Measurements from ENCODE around the gene AMPH.
"Not testable (repeated sequence)": the region's sequence is repeated elsewhere in the genome, so short reads cannot be mapped to it uniquely, and the experiment has no call there.

AMPH gene

GRCh38 chr7:38385682-38386081 lies 245.5 kb downstream of the AMPH start:
- DNase-seq: no peak

DNA sequence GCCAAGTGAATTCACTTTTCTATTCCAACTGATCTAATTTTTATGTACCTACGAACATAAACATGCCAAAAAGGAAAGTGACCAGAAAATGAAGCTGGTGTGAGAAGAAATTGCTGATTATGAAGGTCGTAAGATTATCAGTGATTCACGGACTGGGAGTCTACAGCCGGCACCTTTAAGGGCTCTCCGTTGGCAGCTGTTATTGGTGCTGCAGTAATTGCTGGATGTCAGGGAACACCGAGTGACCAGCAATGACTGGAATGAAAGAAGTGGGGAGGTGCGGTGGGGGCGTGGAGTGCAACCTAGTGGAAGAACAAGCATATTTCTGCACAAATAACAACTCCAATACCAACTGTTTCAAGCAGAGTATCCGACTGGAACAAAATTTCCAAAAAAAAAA lies 247.9 kb downstream of the AMPH start:
- no peak for DNase-seq

- DNase-seq: no peak
These were observed 248.5 kb downstream of the AMPH start for GRCh38 chr7:38382684-38383083.

DNA sequence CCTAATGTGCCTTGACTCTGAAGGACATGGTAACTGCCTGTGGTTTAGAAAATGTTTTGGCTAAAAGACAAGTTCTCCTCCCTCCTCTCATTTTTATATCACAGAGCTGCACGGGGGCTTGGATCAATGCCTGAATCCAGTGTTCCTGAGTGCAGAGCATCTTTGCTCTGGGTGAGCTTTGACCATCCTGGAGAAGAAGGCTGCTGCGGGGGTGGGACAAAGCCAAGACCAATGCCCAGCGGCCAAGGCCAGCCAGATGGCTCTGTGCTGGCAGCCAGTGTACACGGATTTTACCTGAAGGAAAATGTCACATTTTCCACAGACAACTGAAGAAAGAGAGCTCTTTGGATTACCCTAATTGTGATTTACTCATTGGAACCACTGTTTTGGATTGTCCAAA lies 255.7 kb downstream of the AMPH start:
- DNase-seq: no peak

DNA sequence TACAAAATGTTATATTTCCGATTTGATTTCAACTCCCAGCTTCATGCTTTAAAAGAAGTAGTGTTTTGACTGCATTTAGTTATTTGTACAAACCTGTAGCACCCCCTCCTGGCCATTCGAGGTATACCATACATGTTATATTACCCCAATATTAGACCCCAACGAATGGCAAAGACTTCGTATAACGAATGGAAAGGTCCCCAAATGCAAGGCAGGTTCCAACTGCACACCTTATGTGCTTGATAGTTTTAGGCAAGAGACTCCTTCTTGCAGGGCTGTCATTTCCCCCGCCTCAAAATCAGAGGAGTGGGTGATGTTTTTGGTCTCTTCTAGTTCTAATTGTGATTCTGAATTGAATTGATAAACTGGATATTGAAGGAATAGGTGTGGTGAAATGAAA lies 256.7 kb downstream of the AMPH start:
- peak; percentile 71 for DNase-seq

- DNase-seq: no peak
These were observed 258.0 kb downstream of the AMPH start for GRCh38 chr7:38373155-38373554.

GRCh38 chr7:38372290-38372689 lies 258.9 kb downstream of the AMPH start:
- no peak for DNase-seq

DNA sequence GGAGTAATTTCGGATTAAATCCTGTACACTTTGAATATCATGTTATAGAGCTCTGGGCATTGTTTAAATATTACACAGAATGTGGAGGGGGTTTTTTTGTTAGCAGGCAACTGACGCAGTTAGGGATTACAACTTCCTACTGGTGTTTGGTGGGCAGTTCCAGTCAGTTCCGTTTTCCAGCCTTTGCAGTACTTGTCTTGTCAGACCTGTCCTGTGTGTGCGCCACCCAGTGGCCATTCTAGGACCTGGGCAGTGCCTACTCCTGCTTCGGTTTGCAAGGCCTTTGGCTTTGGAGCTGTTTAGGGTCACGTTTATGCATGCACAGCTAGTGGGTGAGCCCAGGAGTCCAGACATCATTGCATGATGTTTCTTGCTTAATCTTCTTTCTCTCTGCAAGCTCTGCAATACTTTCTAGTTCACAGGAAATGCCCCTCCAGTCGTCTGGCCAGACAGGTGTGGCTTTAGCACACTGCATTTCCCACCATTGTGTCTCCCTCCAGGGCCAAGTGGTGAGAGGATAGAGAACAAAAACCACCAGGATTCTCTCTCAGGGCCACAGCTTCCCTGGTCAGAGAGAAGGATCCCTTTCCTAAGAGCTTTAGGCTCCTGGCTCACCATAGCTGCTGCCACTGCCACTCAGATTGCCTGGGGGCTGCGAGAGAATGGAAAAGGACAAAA lies 261.2 kb downstream of the AMPH start:
- DNase-seq: peak; percentile 83

DNA sequence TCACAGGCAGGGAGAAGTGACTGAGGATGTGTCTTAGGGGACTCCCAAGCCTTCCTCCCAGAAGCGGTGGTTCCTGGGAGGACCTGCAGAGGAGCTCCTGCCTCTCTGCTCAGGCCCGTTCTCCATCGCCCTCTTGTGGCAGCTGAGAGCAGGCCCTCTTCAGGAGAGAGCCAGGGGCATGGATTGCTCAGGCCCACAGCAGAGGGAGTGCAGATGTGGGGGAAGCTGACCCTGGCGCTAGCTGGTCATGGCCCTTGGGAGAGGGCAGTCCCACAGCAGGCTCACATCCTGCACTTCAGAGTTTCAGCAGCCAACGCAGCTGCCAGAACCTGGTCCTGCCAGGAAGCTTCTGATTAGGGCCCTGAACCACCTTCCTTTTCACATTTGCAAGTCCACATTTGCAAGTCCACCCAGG lies 263.0 kb downstream of the AMPH start:
- DNase-seq: peak; percentile 80

DNA sequence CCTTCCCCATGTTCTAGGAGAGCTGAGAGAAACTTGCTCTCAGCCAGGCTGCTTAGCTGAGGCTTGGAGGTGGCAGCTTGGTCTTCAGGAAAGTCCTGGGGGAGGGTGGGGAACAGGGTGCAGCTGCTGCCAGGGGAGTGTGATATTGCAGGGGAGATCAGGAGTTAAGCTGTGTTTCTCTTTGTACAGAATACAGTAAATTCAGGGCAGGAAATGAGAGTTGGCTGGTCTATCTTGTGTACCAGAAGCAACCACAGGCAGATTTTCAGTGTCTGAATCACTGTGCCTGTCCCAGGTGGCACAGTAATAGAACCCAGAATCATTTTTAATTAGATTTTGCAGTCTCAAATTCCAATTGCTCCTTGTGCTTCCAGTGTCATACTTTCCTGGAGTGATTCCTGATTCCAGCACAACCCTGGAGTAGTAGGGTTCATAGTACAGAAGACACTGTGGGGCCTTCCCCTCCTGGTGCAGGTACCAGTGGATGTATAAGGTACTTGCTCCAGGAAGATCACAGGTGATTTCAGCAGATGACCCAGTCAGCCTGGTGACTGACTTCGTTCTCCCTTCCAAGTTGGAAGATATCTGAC lies 263.8 kb downstream of the AMPH start:
- peak; percentile 44 for DNase-seq

DNA sequence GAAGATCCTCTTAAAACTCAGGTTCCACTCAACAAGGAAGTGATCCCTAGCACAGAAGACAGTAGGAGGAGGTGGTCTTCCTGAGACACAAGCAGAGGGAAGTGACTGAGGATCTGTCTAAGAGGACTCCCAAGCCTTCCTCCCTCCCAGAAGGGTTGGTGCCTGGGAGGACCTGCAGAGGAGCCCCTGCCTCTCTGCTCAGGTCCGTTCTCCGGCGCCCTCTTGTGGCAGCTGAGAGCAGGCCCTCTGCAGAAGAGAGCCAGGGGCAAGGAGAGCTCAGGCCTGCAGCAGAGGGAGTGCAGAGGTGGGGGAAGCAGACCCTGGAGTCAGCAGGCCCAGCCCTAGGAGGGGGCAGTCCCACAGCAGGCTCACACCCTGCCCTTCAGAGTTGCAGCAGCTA lies 267.8 kb downstream of the AMPH start:
- DNase-seq: peak; percentile 81

DNA sequence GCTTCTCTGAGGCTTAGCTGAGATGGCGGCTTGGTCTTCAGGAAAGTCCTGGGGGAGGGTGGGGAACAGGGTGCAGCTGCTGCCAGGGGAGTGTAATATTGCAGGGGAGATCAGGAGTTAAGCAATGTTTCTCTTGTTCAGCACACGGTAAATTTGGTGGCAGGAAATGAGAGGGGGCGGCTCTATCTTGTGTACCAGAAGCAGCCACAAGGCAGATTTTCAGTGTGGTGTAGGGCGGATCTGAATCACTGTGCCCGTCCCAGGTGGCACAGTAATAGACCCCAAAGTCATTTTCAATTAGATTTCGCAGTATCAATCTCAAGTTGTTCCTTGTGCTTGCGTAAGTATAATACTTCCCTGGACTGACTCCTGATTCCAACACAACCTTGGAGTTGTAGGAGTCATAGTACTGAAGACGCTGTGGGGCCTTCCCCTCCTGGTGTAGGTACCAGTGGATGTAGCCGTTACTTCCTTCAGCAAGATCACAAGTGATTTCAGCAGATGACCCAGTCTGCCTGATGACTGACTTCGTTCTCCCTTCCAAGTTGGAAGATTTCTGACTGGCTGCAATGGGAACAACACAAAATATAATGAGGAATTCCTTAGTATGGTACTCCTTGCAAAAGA lies 268.4 kb downstream of the AMPH start:
- peak; percentile 64 for DNase-seq

- no peak for DNase-seq
These were observed 270.4 kb downstream of the AMPH start for GRCh38 chr7:38360776-38361175.

- peak; percentile 84 for DNase-seq
These were observed 272.0 kb downstream of the AMPH start for GRCh38 chr7:38359071-38359601.

- DNase-seq: peak; percentile 54
These were observed 272.8 kb downstream of the AMPH start for GRCh38 chr7:38358273-38358831.

DNA sequence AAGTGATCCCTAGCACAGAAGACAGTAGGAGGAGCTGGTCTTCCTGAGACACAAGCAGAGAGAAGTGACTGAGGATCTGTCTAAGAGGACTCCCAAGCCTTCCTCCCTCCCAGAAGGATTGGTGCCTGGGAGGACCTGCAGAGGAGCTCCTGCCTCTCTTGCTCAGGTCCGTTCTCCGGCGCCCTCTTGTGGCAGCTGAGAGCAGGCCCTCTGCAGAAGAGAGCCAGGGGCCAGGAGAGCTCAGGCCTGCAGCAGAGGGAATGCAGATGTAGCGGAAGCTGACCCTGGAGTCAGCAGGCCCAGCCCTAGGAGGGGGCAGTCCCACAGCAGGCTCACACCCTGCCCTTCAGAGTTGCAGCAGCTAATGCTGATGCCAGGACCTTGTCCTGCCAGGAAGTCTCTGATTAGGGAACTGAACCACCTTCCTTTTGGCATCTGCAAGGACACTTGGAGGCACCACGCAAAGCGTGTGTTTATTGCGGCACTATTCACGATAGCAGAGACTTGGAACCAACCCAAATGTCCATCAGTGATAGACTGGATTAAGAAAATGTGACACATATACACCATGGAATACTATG lies 276.8 kb downstream of the AMPH start:
- peak; percentile 72 for DNase-seq

DNA sequence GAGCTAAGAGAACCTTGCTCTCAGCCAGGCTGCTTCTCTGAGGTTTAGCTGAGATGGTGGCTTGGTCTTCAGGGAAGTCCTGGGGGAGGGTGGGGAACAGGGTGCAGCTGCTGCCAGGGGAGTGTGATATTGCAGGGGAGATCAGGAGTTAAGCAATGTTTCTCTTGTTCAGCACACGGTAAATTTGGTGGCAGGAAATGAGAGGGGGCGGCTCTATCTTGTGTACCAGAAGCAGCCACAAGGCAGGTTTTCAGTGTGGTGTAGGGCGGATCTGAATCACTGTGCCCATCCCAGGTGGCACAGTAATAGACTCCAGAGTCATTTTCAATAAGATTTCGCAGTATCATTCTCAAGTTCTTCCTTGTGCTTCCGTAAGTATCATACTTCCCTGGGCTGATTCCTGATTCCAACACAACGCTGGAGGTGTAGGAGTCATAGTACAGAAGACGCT lies 277.7 kb downstream of the AMPH start:
- peak; percentile 50 for DNase-seq

- no peak for DNase-seq
These were observed 279.6 kb downstream of the AMPH start for GRCh38 chr7:38351601-38352000.

- not testable (repeated sequence) for DNase-seq
These were observed 280.4 kb downstream of the AMPH start for GRCh38 chr7:38350777-38351176.

- peak; percentile 75 for DNase-seq
These were observed 281.1 kb downstream of the AMPH start for GRCh38 chr7:38349869-38350583.

DNA sequence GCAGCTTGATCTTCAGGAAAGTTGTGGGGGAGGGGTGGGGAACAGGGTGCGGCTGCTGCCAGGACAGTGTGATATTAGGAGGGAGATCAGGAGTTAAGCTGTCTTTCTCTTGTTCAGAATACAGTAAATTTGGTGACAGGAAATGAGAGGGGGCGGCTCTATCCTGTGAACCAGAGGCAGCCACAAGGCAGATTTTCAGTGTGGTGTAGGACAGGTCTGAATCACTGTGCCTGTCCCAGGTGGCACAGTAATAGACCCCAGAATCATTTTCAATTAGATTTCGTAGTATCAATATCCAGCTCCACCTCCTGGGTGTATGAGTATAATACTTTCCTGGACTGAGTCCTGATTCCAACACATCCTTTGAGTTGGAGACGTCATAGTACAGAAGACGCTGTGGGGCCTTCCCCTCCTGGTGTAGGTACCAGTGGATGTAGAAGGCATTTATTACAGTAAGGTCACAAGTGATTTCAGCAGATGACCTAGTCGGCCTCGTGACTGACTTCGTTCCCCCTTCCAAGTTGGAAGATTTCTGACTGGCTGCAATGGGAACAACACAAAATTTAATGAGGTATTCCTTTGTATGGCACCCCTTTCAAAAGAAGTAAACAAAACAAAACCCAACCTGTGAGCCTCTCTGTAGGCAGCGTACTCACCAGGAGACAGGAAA lies 281.9 kb downstream of the AMPH start:
- DNase-seq: not testable (repeated sequence)

Data from CD4-positive, alpha-beta T cell treated with Interleukin-12 subunit alpha and Interleukin-12 subunit beta, for 1 hour (primary cell).